KMS-11 (cell line): ENCODE results near the gene CTXN2.

Experiments used
- H2AFZ ChIP-seq: fragments of 200-600 bp; sonication (generic); 2 replicates; pipeline ENCODE4 v1.6.1; 2016; ENCODE audit warnings: antibody characterized with exemption, mixed run types, low read depth
- H3K27ac ChIP-seq: fragments of 200-600 bp; sonication (generic); 2 replicates; pipeline ENCODE4 v1.6.1; 2016; ENCODE audit warnings: mild to moderate bottlenecking, mixed run types
- H3K27me3 ChIP-seq: fragments of 200-600 bp; sonication (generic); 2 replicates; pipeline ENCODE4 v1.6.1; 2017; ENCODE audit warnings: mild to moderate bottlenecking, low read depth, mixed run types, moderate library complexity; ENCODE audit not compliant: insufficient read depth
- H3K36me3 ChIP-seq: fragments of 200-600 bp; sonication (generic); 2 replicates; pipeline ENCODE4 v1.6.1; 2017; ENCODE audit warnings: mild to moderate bottlenecking, mixed run types; ENCODE audit not compliant: insufficient read depth
- H3K4me1 ChIP-seq: fragments of 200-600 bp; sonication (generic); 2 replicates; pipeline ENCODE4 v1.6.1; 2016; ENCODE audit warnings: mild to moderate bottlenecking, low read depth, mixed run types; ENCODE audit not compliant: poor library complexity, severe bottlenecking
- H3K4me2 ChIP-seq: fragments of 200-600 bp; sonication (generic); 2 replicates; pipeline ENCODE4 v1.7.0; 2016; ENCODE audit warnings: mild to moderate bottlenecking, mixed run types
- H3K4me3 ChIP-seq: fragments of 200-600 bp; sonication (generic); IDR thresholded peaks from 2 replicates; pipeline ENCODE4 v1.6.1; 2017; ENCODE audit warnings: low read depth, low read length, mixed read lengths; ENCODE audit not compliant: insufficient read depth
- H3K79me2 ChIP-seq: fragments of 200-600 bp; sonication (generic); 2 replicates; pipeline ENCODE4 v1.6.1; 2016; ENCODE audit warnings: low read depth, mixed run types; ENCODE audit not compliant: insufficient read depth
- H3K9ac ChIP-seq: fragments of 200-600 bp; sonication (generic); 2 replicates; pipeline ENCODE4 v1.6.1; 2016; ENCODE audit warnings: mild to moderate bottlenecking, mixed run types
- H4K20me1 ChIP-seq: fragments of 200-600 bp; sonication (generic); 2 replicates; pipeline ENCODE4 v1.6.1; 2016; ENCODE audit warnings: mild to moderate bottlenecking, mixed run types; ENCODE audit not compliant: insufficient read depth
- TF ChIP-seq, protein P1 (sequence below): fragments of 200-600 bp; sonication (generic); conservative IDR thresholded peaks from 2 replicates; pipeline ENCODE4 v1.6.1; 2017; ENCODE audit warnings: low read depth, mild to moderate bottlenecking, antibody characterized with exemption, low read length, moderate library complexity, mixed read lengths

CTXN2 gene

DNA sequence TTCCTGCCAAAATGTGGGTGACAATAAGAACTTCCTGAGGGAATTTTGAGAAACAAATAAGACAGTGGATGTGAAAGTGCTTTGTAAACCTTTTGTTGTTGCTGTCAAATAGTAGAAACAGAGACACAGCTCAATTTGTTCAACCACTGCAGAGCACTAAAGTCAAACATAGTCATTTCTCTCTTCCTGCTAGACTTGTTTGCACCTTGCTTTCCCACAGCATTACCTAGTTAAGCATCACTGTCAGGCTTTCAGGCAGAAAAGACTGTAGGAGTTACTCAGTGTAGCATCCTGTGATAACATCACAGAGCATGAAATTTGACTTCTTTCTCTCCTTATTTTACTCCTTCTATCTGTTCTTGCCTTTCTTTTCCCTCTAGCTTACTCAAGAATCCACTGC lies 41.8 kb downstream of the CTXN2 start:
- no peaks in the 10 kb centered on the region for H3K4me1 ChIP-seq
- no peaks in the 10 kb centered on the region for H3K27me3 ChIP-seq
- H3K4me2 ChIP-seq: no peak overlapping the region
- H3K27ac ChIP-seq: no peak overlapping the region
- no peaks in the 10 kb centered on the region for H3K36me3 ChIP-seq
- no peak overlapping the region for H3K9ac ChIP-seq
- H3K4me3 ChIP-seq: no peak overlapping the region
- TF ChIP-seq, protein P1, sequence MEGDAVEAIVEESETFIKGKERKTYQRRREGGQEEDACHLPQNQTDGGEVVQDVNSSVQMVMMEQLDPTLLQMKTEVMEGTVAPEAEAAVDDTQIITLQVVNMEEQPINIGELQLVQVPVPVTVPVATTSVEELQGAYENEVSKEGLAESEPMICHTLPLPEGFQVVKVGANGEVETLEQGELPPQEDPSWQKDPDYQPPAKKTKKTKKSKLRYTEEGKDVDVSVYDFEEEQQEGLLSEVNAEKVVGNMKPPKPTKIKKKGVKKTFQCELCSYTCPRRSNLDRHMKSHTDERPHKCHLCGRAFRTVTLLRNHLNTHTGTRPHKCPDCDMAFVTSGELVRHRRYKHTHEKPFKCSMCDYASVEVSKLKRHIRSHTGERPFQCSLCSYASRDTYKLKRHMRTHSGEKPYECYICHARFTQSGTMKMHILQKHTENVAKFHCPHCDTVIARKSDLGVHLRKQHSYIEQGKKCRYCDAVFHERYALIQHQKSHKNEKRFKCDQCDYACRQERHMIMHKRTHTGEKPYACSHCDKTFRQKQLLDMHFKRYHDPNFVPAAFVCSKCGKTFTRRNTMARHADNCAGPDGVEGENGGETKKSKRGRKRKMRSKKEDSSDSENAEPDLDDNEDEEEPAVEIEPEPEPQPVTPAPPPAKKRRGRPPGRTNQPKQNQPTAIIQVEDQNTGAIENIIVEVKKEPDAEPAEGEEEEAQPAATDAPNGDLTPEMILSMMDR: no peak
- H3K79me2 ChIP-seq: no peaks in the 10 kb centered on the region
- H4K20me1 ChIP-seq: no peaks in the 10 kb centered on the region
- no peak overlapping the region for H2AFZ ChIP-seq

GRCh38 chr15:48239334-48239733 lies 47.9 kb downstream of the CTXN2 start:
- TF ChIP-seq, protein P1: no peak
- no peak overlapping the region for H3K27ac ChIP-seq
- no peak overlapping the region for H3K4me3 ChIP-seq
- no peaks in the 10 kb centered on the region for H3K36me3 ChIP-seq
- no peaks in the 10 kb centered on the region for H3K4me1 ChIP-seq
- no peak overlapping the region for H3K9ac ChIP-seq
- H3K4me2 ChIP-seq: no peak overlapping the region
- H3K79me2 ChIP-seq: no peaks in the 10 kb centered on the region
- no peaks in the 10 kb centered on the region for H4K20me1 ChIP-seq
- H2AFZ ChIP-seq: no peak overlapping the region
- no peaks in the 10 kb centered on the region for H3K27me3 ChIP-seq

DNA sequence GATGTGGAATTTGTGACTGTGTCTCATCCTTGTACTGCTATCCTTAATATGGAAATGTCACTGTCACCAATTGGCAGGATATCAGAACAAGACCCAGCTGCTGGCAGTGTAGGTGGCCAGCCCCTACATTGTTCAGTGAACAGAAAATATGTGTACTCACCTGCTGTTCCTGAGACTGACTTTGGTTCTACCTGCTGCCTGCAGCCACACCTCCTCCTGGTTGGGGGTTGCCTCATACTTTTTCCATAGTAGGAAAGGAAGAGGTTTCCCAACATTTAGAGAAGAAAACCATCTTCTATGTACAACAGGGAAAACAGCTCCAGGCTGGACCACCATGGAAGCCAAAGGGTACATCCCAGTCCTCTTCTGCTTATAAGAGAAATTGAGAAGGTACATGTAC lies 50.5 kb downstream of the CTXN2 start:
- H3K27ac ChIP-seq: no peak overlapping the region

DNA sequence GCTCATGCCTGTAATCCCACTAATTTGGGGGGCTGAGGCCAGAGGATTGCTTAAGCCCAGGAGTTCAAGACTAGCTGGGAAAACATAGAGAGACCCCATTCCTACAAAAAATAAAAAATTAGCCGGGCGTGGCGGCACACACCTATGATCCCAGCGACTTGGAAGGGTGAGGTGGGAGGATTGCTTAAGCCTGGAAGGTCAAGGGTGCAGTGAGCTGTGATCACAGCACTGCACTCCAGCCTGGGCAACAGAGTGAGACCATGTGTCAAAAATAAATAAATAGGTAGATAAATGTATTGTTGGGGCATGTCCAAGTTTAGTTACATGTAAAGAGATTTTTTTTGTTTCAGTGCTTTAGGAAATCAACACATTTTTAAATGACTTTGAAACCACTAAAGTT lies 51.1 kb downstream of the CTXN2 start:
- no peaks in the 10 kb centered on the region for H3K36me3 ChIP-seq
- no peaks in the 10 kb centered on the region for H3K4me1 ChIP-seq
- H2AFZ ChIP-seq: no peak overlapping the region
- H3K27ac ChIP-seq: no peak overlapping the region
- H3K9ac ChIP-seq: no peak overlapping the region
- H4K20me1 ChIP-seq: no peaks in the 10 kb centered on the region
- H3K4me3 ChIP-seq: no peak overlapping the region
- no peaks in the 10 kb centered on the region for H3K79me2 ChIP-seq
- H3K27me3 ChIP-seq: no peaks in the 10 kb centered on the region
- TF ChIP-seq, protein P1: no peak
- H3K4me2 ChIP-seq: no peak overlapping the region

More for the DNA sequence above, 50.5 kb downstream of the CTXN2 start:
- Histone ChIP-seq H3K4me1 (no peaks in the 10 kb centered on the region), H3K27me3 (no peaks in the 10 kb centered on the region), H3K4me2 (no peak overlapping the region), H4K20me1 (no peaks in the 10 kb centered on the region), H3K79me2 (no peaks in the 10 kb centered on the region), H3K9ac (no peak overlapping the region), H3K4me3 (no peak overlapping the region), H3K36me3 (no peaks in the 10 kb centered on the region), H2AFZ (no peak overlapping the region)
- TF ChIP-seq, protein P1: no peak

DNA sequence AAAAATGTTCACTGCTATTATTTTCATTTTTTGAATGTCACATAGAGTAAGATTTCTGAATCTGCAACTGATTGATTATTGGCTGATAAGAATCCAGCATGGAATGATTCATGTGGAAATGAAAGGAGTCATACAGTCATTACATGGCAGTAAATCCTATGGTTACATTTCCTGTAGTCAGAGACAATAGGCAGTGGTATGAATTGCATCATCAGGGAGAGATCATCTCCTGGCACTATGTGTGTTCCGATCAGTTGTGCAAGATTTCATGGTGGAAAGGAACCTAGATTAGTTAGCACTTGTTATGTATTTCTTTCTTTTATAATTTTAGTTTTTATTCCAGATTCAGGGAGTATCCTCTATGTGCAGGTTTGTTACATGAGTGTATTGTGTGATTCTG lies 53.5 kb downstream of the CTXN2 start:
- TF ChIP-seq, protein P1: no peak
- no peak overlapping the region for H2AFZ ChIP-seq
- H3K27ac ChIP-seq: no peak overlapping the region
- no peak overlapping the region for H3K9ac ChIP-seq
- H3K4me1 ChIP-seq: no peaks in the 10 kb centered on the region
- no peaks in the 10 kb centered on the region for H4K20me1 ChIP-seq
- no peaks in the 10 kb centered on the region for H3K36me3 ChIP-seq
- no peaks in the 10 kb centered on the region for H3K79me2 ChIP-seq
- H3K4me3 ChIP-seq: no peak overlapping the region
- H3K4me2 ChIP-seq: no peak overlapping the region
- H3K27me3 ChIP-seq: no peaks in the 10 kb centered on the region
